HL-60 (cell line): ENCODE data around the gene CTBP2.

Experiments
- DNase-seq, 2 experiments: peaks; one replicate each; pipeline ENCODE4 v3.0.0-alpha.2; 2010 to 2020; ENCODE audit warnings: low read depth in 1 of 2, low spot score in 1 of 2
- H3K27ac ChIP-seq: fragments of 250-450 bp; sonication (Bioruptor Pico); replicated peaks from 2 replicates; pipeline ENCODE4 v1.5.1; 2020; ENCODE audit warnings: mild to moderate bottlenecking, moderate library complexity
- H3K27me3 ChIP-seq: fragments of 250-450 bp; sonication (Bioruptor Pico); 2 replicates; pipeline ENCODE4 v1.5.1; 2021; ENCODE audit warnings: mild to moderate bottlenecking, moderate library complexity; ENCODE audit not compliant: insufficient read depth, poor library complexity, severe bottlenecking
- H3K4me3 ChIP-seq: replicated peaks from 2 replicates; pipeline ENCODE4 v1.5.1; 2011; ENCODE audit warnings: mild to moderate bottlenecking, control low read depth, low read length; ENCODE audit not compliant: insufficient read depth
- CTCF ChIP-seq: IDR thresholded peaks from one replicate; pipeline ENCODE4 v1.5.1; 2011; ENCODE audit warnings: low read length, control low read depth, inconsistent platforms; ENCODE audit not compliant: insufficient read depth
- GABPA ChIP-seq: IDR thresholded peaks from 2 replicates; pipeline ENCODE4 v1.6.1; 2012; ENCODE audit warnings: low read depth
- POLR2AphosphoS5 ChIP-seq: IDR thresholded peaks from 2 replicates; pipeline ENCODE4 v1.6.1; 2012; ENCODE audit warnings: low read depth
- REST ChIP-seq: IDR thresholded peaks from 2 replicates; pipeline ENCODE4 v1.6.1; 2012; ENCODE audit warnings: low read depth; ENCODE audit not compliant: insufficient replicate concordance
- SPI1 ChIP-seq: IDR thresholded peaks from 2 replicates; pipeline ENCODE4 v1.6.1; 2012; ENCODE audit warnings: low read depth, mild to moderate bottlenecking, borderline replicate concordance

CTBP2 gene

GRCh38 chr10:124995605-124996004 is 164.8 kb downstream of the CTBP2 start:
- H3K27me3 ChIP-seq, result no peaks in the 10 kb centered on the region
- TF ChIP-seq CTCF (no peak), REST (no peak)
- no peak for DNase-seq

GRCh38 chr10:124994573-124995473 is 165.5 kb downstream of the CTBP2 start:
- no peak for DNase-seq
- no peak overlapping the region for H3K27ac ChIP-seq
- H3K27me3 ChIP-seq, result no peaks in the 10 kb centered on the region
- TF ChIP-seq CTCF, result no peak
- TF ChIP-seq GABPA, result no peak
- no peak for TF ChIP-seq REST
- 0 out of 2 replicates have a peak, but pooled peaks have one; percentile 22 for TF ChIP-seq POLR2AphosphoS5
- TF ChIP-seq SPI1, result no peak
- H3K4me3 ChIP-seq, result no peak overlapping the region

More at GRCh38 chr10:124995605-124996004, 164.8 kb downstream of the CTBP2 start:
- Histone ChIP-seq H3K4me3 (no peak overlapping the region), H3K27ac (no peak overlapping the region)

GRCh38 chr10:124993736-124994451 is 166.5 kb downstream of the CTBP2 start:
- no peak for DNase-seq
- no peak overlapping the region for H3K27ac ChIP-seq
- TF ChIP-seq POLR2AphosphoS5 (no peak), GABPA (no peak), REST (no peak), CTCF (no peak), SPI1 (no peak)
- no peaks in the 10 kb centered on the region for H3K27me3 ChIP-seq
- no peak overlapping the region for H3K4me3 ChIP-seq
